ENCODE data around the gene AGBL4. TPM values are rescaled to one million over a fixed set of nuclear protein-coding genes. Genes with fewer than 3 reads are reported as not detected.

AGBL4 gene
- polyA plus RNA-seq, 3 donors = 0.05 TPM; not detected in 2

- Mint-ChIP-seq H3K27me3 (ENCODE audit: low read depth in 3 of 3) (peaks cover 4 to 8% (median 7%) of the 10 kb centered on the region in 3 donors), H3K9me3 (peaks cover 0 to 2% (median 0%) of the 10 kb centered on the region in 7 donors), H3K36me3 (no peaks in the 10 kb centered on the region), H3K4me3 (no peak overlapping the region), H3K4me1 (no peaks in the 10 kb centered on the region), H3K27ac (no peak overlapping the region)
- Histone ChIP-seq H2AFZ (ENCODE audit: insufficient read depth, low read depth, low read length, poor library complexity, severe bottlenecking) (no peak overlapping the region), H4K20me1 (ENCODE audit: insufficient read depth, low read length) (no peaks in the 10 kb centered on the region), H3K27me3 (ENCODE audit: control insufficient read depth in 2 of 2, insufficient read depth in 2 of 2, low read length in 2 of 2) (no peaks in the 10 kb centered on the region), H3K9me3 (replicated peaks in 1 of 2; ENCODE audit: control insufficient read depth in 1 of 2, insufficient read depth in 1 of 2, low read length in 2 of 2) (no peaks in the 10 kb centered on the region), H3K4me2 (replicated peaks; ENCODE audit: extremely low read depth, low read length, poor library complexity, severe bottlenecking) (no peak overlapping the region), H3K36me3 (replicated peaks in 1 of 2; ENCODE audit: control insufficient read depth in 1 of 2, insufficient read depth in 2 of 2, low read length in 2 of 2) (no peaks in the 10 kb centered on the region), H3K4me3 (replicated peaks in 1 of 3; ENCODE audit: low read depth in 2 of 3, low read length in 3 of 3) (no peak overlapping the region), H3K9ac (ENCODE audit: insufficient read depth, low read length, poor library complexity, severe bottlenecking) (no peak overlapping the region), H3K4me1 (ENCODE audit: control insufficient read depth in 1 of 2, insufficient read depth in 2 of 2, low read length in 2 of 2) (no peaks in the 10 kb centered on the region), H3K27ac (ENCODE audit: low read depth in 1 of 2, low read length in 2 of 2) (no peak overlapping the region), H3K79me2 (ENCODE audit: insufficient read depth, low read length) (no peaks in the 10 kb centered on the region)
- no peak for DNase-seq
- WGBS (ENCODE audit: insufficient coverage) = no CpG with 5 or more reads among the region's 1 CpG
- no peak for TF ChIP-seq CTCF (IDR thresholded peaks at IDR 0.05)
- intact Hi-C loops (cut with micrococcal nuclease) = no loop called here
These were observed 1075.2 kb downstream of the AGBL4 start for GRCh38 chr1:48948562-48948961.

- H4K20me1 ChIP-seq (ENCODE audit: insufficient read depth, low read length) = no peaks in the 10 kb centered on the region
- no peaks in the 10 kb centered on the region for H3K9me3 ChIP-seq (replicated peaks in 1 of 2; ENCODE audit: control insufficient read depth in 1 of 2, insufficient read depth in 1 of 2, low read length in 2 of 2)
- Mint-ChIP-seq H3K4me3 (no peak overlapping the region), H3K27ac (no peak overlapping the region), H3K4me1 (no peaks in the 10 kb centered on the region), H3K27me3 (ENCODE audit: low read depth in 3 of 3) (peaks cover 4 to 8% (median 7%) of the 10 kb centered on the region in 3 donors), H3K9me3 (peaks cover 0 to 2% (median 0%) of the 10 kb centered on the region in 7 donors), H3K36me3 (no peaks in the 10 kb centered on the region)
- WGBS (ENCODE audit: insufficient coverage) = 60% methylated on average over 8 of the region's 13 CpGs
- no peaks in the 10 kb centered on the region for H3K79me2 ChIP-seq (ENCODE audit: insufficient read depth, low read length)
- no peak overlapping the region for H3K4me3 ChIP-seq (replicated peaks in 1 of 3; ENCODE audit: low read depth in 2 of 3, low read length in 3 of 3)
- no peak for DNase-seq
- H3K27ac ChIP-seq (ENCODE audit: low read depth in 1 of 2, low read length in 2 of 2) = no peak overlapping the region
- intact Hi-C loops (cut with micrococcal nuclease) = no loop called here
- no peak overlapping the region for H3K4me2 ChIP-seq (replicated peaks; ENCODE audit: extremely low read depth, low read length, poor library complexity, severe bottlenecking)
- no peaks in the 10 kb centered on the region for H3K4me1 ChIP-seq (ENCODE audit: control insufficient read depth in 1 of 2, insufficient read depth in 2 of 2, low read length in 2 of 2)
- no peak overlapping the region for H2AFZ ChIP-seq (ENCODE audit: insufficient read depth, low read depth, low read length, poor library complexity, severe bottlenecking)
- no peak for TF ChIP-seq CTCF (IDR thresholded peaks at IDR 0.05)
- no peaks in the 10 kb centered on the region for H3K27me3 ChIP-seq (ENCODE audit: control insufficient read depth in 2 of 2, insufficient read depth in 2 of 2, low read length in 2 of 2)
- H3K9ac ChIP-seq (ENCODE audit: insufficient read depth, low read length, poor library complexity, severe bottlenecking) = no peak overlapping the region
- no peaks in the 10 kb centered on the region for H3K36me3 ChIP-seq (replicated peaks in 1 of 2; ENCODE audit: control insufficient read depth in 1 of 2, insufficient read depth in 2 of 2, low read length in 2 of 2)
These were observed 1075.8 kb downstream of the AGBL4 start for GRCh38 chr1:48947761-48948537.
